ENCODE measurements around the gene SLC12A5. TPM values are rescaled to one million over a fixed set of nuclear protein-coding genes. Genes with fewer than 3 reads are reported as not detected.

The SLC12A5 gene
- total and polyA plus RNA-seq, 7 donors, result 0.29 TPM; not detected in 6

DNA sequence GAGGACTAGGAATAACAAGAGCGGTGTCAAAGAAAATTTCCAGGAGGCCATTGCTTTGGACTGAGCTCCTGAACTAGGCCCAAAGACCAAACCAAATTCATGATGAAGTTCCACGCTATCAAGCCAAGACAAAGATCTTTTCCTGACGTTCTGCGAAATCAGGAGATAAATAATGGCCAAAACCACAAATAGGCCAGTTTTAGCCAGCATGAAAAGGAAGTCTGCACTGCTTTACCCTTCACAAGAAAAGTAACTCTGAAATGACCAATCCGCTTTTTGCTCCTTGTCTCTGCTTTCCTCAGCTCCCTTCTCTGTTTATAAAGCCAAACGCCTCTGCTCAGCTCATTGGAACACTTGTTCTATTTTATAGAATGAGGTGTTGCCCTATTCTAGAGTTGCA is 54.1 kb downstream of the SLC12A5 start:
- Histone ChIP-seq H3K36me3 (ENCODE audit: insufficient read depth in 1 of 2, low read depth in 1 of 2) (peaks cover 3 to 12% of the 10 kb centered on the region in 2 donors), H3K9me3 (no peaks in the 10 kb centered on the region), H3K4me3 (no peak overlapping the region), H3K4me1 (peaks cover 85% of the 10 kb centered on the region), H3K27me3 (ENCODE audit: insufficient read depth in 3 of 3, low read length in 2 of 3) (no peaks in the 10 kb centered on the region), H3K27ac (no peak overlapping the region)
- WGBS, 3 donors, result 61 to 76% (median 61%) methylated on average over 6 of the region's 6 CpGs
- no peak for ATAC-seq
- intact Hi-C loops (cut with DNase I), result loop anchor here in 1 of 2 donors (5.0 to 10.0 kb wide), 2 partner anchors 106 to 288 kb away; partner anchors contain the start of genes DNTTIP1 and WFDC3
- no peak for DNase-seq
- TF ChIP-seq, protein P1, sequence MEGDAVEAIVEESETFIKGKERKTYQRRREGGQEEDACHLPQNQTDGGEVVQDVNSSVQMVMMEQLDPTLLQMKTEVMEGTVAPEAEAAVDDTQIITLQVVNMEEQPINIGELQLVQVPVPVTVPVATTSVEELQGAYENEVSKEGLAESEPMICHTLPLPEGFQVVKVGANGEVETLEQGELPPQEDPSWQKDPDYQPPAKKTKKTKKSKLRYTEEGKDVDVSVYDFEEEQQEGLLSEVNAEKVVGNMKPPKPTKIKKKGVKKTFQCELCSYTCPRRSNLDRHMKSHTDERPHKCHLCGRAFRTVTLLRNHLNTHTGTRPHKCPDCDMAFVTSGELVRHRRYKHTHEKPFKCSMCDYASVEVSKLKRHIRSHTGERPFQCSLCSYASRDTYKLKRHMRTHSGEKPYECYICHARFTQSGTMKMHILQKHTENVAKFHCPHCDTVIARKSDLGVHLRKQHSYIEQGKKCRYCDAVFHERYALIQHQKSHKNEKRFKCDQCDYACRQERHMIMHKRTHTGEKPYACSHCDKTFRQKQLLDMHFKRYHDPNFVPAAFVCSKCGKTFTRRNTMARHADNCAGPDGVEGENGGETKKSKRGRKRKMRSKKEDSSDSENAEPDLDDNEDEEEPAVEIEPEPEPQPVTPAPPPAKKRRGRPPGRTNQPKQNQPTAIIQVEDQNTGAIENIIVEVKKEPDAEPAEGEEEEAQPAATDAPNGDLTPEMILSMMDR (IDR thresholded peaks at IDR 0.05), result no peak

DNA sequence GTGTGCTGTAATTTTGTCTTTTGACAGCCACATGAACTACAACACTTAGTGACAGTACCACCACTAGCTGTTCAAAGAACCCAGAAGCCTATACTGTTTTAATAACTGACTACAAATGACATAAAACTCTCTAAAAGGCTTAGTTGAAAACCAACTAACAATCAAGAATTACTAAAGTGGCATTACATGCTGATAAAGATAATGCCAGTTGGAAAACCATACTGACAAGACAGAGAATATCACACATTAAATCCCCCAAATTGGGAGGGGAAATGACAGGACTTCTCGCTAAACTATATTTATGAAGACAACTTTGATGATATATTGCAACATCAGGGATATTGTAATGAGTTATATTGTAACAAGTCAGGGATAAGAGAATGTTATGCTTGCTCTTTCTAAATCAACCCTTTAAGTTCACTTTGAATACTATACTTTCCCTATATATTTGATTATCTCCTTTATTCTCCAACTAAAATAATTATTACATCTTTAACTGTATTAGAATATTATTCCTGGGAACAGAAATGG is 54.6 kb downstream of the SLC12A5 start:
- no peaks in the 10 kb centered on the region for H3K9me3 ChIP-seq

DNA sequence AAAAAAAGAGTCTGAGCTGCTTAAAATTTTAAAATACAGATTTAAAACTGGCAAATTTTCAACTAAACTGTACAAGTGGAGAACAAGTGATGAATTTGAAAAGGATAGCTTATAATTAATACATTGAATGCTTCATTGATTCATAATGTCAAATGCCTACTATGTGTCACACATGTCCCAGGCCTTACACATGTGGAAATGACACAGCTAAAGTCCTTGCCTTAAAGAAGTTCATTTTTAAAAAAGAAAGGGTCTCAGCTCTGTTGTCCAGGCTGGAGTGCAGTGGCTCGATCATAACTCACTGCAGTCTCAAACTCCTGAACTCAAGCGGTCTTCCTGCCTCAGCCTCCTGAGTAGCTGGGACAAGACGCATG is 55.8 kb downstream of the SLC12A5 start:
- Histone ChIP-seq H3K27ac (no peak overlapping the region), H3K4me1 (peaks cover 92% of the 10 kb centered on the region), H3K36me3 (ENCODE audit: insufficient read depth in 1 of 2, low read depth in 1 of 2) (no peaks in the 10 kb centered on the region), H3K4me3 (no peak overlapping the region), H3K27me3 (ENCODE audit: insufficient read depth in 3 of 3, low read length in 2 of 3) (no peaks in the 10 kb centered on the region), H3K9me3 (no peaks in the 10 kb centered on the region)
- intact Hi-C loops (cut with DNase I), result loop anchor here in 1 of 2 donors (5.0 to 10.0 kb wide), 2 partner anchors 107 to 290 kb away; partner anchors contain the start of genes DNTTIP1 and WFDC3
- TF ChIP-seq, protein P1 (IDR thresholded peaks at IDR 0.05), result no peak
- DNase-seq (no peak), ATAC-seq (no peak)
- 84 to 90% (median 89%) methylated on average over 3 of the region's 3 CpGs for WGBS, 3 donors

More for the DNA sequence above, 54.6 kb downstream of the SLC12A5 start:
- Histone ChIP-seq H3K27ac (no peak overlapping the region), H3K36me3 (ENCODE audit: insufficient read depth in 1 of 2, low read depth in 1 of 2) (peaks cover 3 to 7% of the 10 kb centered on the region in 2 donors), H3K4me1 (peaks cover 90% of the 10 kb centered on the region), H3K27me3 (ENCODE audit: insufficient read depth in 3 of 3, low read length in 2 of 3) (no peaks in the 10 kb centered on the region), H3K4me3 (no peak overlapping the region)
- ATAC-seq, result no peak
- WGBS, 3 donors, result 91 to 95% (median 93%) methylated on average over 1 of the region's 1 CpG
- no peak for DNase-seq
- intact Hi-C loops (cut with DNase I), result loop anchor here in 1 of 2 donors (5.0 to 10.0 kb wide), 2 partner anchors 106 to 289 kb away; partner anchors contain the start of genes DNTTIP1 and WFDC3
- TF ChIP-seq, protein P1 (IDR thresholded peaks at IDR 0.05), result no peak

DNA sequence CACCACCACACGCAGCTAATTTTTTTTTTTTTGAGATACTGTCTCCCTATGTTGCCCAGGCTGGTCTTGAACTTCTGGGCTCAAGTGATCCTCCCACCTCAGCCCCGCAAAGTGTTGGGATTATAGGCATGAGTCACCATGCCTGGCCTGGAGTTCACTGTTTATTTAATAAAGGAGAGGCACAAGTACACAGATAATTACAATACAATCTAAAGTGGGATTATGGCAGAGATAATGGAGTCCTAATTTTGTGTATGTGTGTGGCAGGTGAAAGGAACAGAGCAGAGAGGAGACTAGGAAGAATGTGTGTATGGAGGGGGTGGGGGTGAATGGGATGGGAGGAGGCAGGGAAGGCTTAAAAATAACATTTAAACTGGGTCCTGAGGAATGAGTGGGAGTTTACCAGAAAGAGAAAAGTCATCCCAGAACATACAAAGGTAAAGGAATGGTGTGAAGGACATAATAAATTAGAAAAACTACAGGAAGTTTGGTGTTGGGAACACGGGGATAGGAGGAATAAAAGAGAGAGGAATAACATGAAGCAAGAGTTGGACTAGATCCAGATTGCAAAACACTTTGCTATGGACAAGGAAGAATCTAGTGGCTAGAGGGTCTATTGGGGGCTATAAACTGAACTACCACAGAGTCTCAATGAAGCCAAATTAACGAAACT is 56.3 kb downstream of the SLC12A5 start:
- Histone ChIP-seq H3K27me3 (ENCODE audit: insufficient read depth in 3 of 3, low read length in 2 of 3) (no peaks in the 10 kb centered on the region), H3K9me3 (no peaks in the 10 kb centered on the region), H3K4me1 (peaks cover 90% of the 10 kb centered on the region), H3K36me3 (ENCODE audit: insufficient read depth in 1 of 2, low read depth in 1 of 2) (no peaks in the 10 kb centered on the region), H3K4me3 (no peak overlapping the region), H3K27ac (no peak overlapping the region)
- WGBS, 3 donors, result 45 to 55% (median 52%) methylated on average over 4 of the region's 4 CpGs
- no peak for ATAC-seq
- DNase-seq, result no peak
- TF ChIP-seq, protein P1 (IDR thresholded peaks at IDR 0.05), result no peak
- intact Hi-C loops (cut with DNase I), result loop anchor here in 1 of 2 donors (10.0 kb wide), 1 partner anchor 291 kb away; the partner anchor contains the start of genes DNTTIP1 and WFDC3
